Fibroblast of lung (primary cell): ENCODE data around the gene GPRC5C. TPM values are rescaled to one million over a fixed set of nuclear protein-coding genes. Genes with fewer than 3 reads are reported as not detected.
A peak's percentile ranks its signal among the peaks of the same experiment; 100 is the strongest.

ENCODE experiments used
- DNase-seq, 2 donors: peaks; one replicate each; pipeline versions ENCODE4 v3.0.0 to v3.0.0-alpha.2; 2010; ENCODE audit warnings: low read depth in 2 of 2
- H2AFZ ChIP-seq: 2 replicates; pipeline ENCODE4 v1.5.1; 2012; ENCODE audit warnings: low read length, control low read depth, inconsistent platforms
- H3K27ac ChIP-seq: 2 replicates; pipeline ENCODE4 v1.5.1; 2011; ENCODE audit warnings: low read length, control low read depth; ENCODE audit not compliant: insufficient read depth
- H3K27me3 ChIP-seq: 2 replicates; pipeline ENCODE4 v1.5.1; 2011; ENCODE audit warnings: mild to moderate bottlenecking, low read length; ENCODE audit not compliant: control insufficient read depth, insufficient read depth
- H3K36me3 ChIP-seq: 2 replicates; pipeline ENCODE4 v1.5.1; 2011; ENCODE audit warnings: low read length; ENCODE audit not compliant: control insufficient read depth, insufficient read depth
- H3K4me1 ChIP-seq: 2 replicates; pipeline ENCODE4 v1.5.1; 2011; ENCODE audit warnings: low read length; ENCODE audit not compliant: control insufficient read depth, insufficient read depth; ENCODE audit errors: extremely low read depth
- H3K4me2 ChIP-seq: 2 replicates; pipeline ENCODE4 v1.5.1; 2011; ENCODE audit warnings: low read length, control low read depth; ENCODE audit not compliant: insufficient read depth; ENCODE audit errors: extremely low read depth
- H3K4me3 ChIP-seq, 4 experiments: fragments of 200-600 bp in 1 of 4; sonication (generic) in 1 of 4; replicated peaks in 1 of 4; 2 replicates each; pipeline ENCODE4 v1.5.1; 2011 to 2016; ENCODE audit warnings: low read length in 4 of 4, low read depth in 3 of 4, mild to moderate bottlenecking in 3 of 4, control low read depth in 2 of 4, inconsistent platforms in 1 of 4, mixed read lengths in 1 of 4; ENCODE audit not compliant: insufficient read depth in 1 of 4; ENCODE audit errors: control extremely low read depth in 1 of 4
- H3K79me2 ChIP-seq: 2 replicates; pipeline ENCODE4 v1.5.1; 2012; ENCODE audit warnings: mild to moderate bottlenecking, low read length, inconsistent platforms; ENCODE audit not compliant: control insufficient read depth, insufficient read depth
- H3K9ac ChIP-seq: 2 replicates; pipeline ENCODE4 v1.5.1; 2011; ENCODE audit warnings: mild to moderate bottlenecking, low read length, control low read depth; ENCODE audit not compliant: insufficient read depth
- H3K9me3 ChIP-seq: 2 replicates; pipeline ENCODE4 v1.5.1; 2012; ENCODE audit warnings: low read depth, low read length; ENCODE audit not compliant: control insufficient read depth, insufficient read depth
- H4K20me1 ChIP-seq: 2 replicates; pipeline ENCODE4 v1.5.1; 2011; ENCODE audit warnings: low read length; ENCODE audit not compliant: control insufficient read depth, insufficient read depth; ENCODE audit errors: extremely low read depth
- CTCF ChIP-seq, 2 donors: IDR thresholded peaks in 1 of 2; conservative IDR thresholded peaks in 1 of 2; 1 replicate in 1 of 2; 2 replicates in 1 of 2; pipeline ENCODE4 v1.5.1; 2011 to 2012; ENCODE audit warnings: low read length in 2 of 2, control low read depth in 1 of 2, inconsistent platforms in 1 of 2, low read depth in 1 of 2, mild to moderate bottlenecking in 1 of 2
- EZH2 ChIP-seq: IDR thresholded peaks from 2 replicates; pipeline ENCODE4 v1.5.1; 2012; ENCODE audit warnings: low read length, control low read depth, mild to moderate bottlenecking; ENCODE audit errors: missing control alignments
- polyA plus RNA-seq, 2 donors: library from polyadenylated mRNA; depleted of rRNA in 1 of 2; stranded (reverse) in 1 of 2; unstranded in 1 of 2; fragments of >200 nt; gene quantifications; 2 replicates each; pipeline ENCODE4 v1.2.1, GENCODE V29; 2011 to 2012; ENCODE audit warnings: missing spikeins in 1 of 2
- total RNA-seq: library from RNA; depleted of rRNA; stranded (reverse); fragments of >200 nt; gene quantifications from 2 replicates; pipeline ENCODE4 v1.2.1, GENCODE V29; 2014

The GPRC5C gene
- total and polyA plus RNA-seq, 2 donors (not counting 1 experiment from before 2014, with no cell fraction given), result 0.11 to 1.5 TPM

- H3K9me3 ChIP-seq, result no peaks in the 10 kb centered on the region
- no peak for TF ChIP-seq CTCF (conservative IDR thresholded peaks at IDR 0.05 in 1 of 2, IDR thresholded peaks at IDR 0.05 in 1 of 2; ENCODE audit: low read depth in 1 of 2, low read length in 2 of 2)
- TF ChIP-seq EZH2, result no peak
- no peak overlapping the region for H3K27ac ChIP-seq
- H3K27me3 ChIP-seq, result no peaks in the 10 kb centered on the region
- H3K9ac ChIP-seq, result no peak overlapping the region
- H3K4me1 ChIP-seq, result no peaks in the 10 kb centered on the region
- no peak overlapping the region for H3K4me2 ChIP-seq
- H3K4me3 ChIP-seq, result no peak overlapping the region
- no peaks in the 10 kb centered on the region for H4K20me1 ChIP-seq
- DNase-seq, result no peak
- H3K79me2 ChIP-seq, result no peaks in the 10 kb centered on the region
- no peak overlapping the region for H2AFZ ChIP-seq
- H3K36me3 ChIP-seq, result no peaks in the 10 kb centered on the region
These were observed 24.5 kb upstream of the GPRC5C start for GRCh38 chr17:74407384-74407783.

- no peak overlapping the region for H3K9ac ChIP-seq
- H3K4me3 ChIP-seq, result no peak overlapping the region
- no peaks in the 10 kb centered on the region for H3K79me2 ChIP-seq
- DNase-seq, result peak; percentile 8 to 53
- H3K27me3 ChIP-seq, result no peaks in the 10 kb centered on the region
- H2AFZ ChIP-seq, result no peak overlapping the region
- H3K36me3 ChIP-seq, result no peaks in the 10 kb centered on the region
- H3K27ac ChIP-seq, result no peak overlapping the region
- H3K4me2 ChIP-seq, result no peak overlapping the region
- no peaks in the 10 kb centered on the region for H3K9me3 ChIP-seq
- no peaks in the 10 kb centered on the region for H4K20me1 ChIP-seq
- H3K4me1 ChIP-seq, result no peaks in the 10 kb centered on the region
- TF ChIP-seq EZH2 (no peak), CTCF (conservative IDR thresholded peaks at IDR 0.05 in 1 of 2, IDR thresholded peaks at IDR 0.05 in 1 of 2; ENCODE audit: low read depth in 1 of 2, low read length in 2 of 2) (no peak)
These were observed 23.6 kb upstream of the GPRC5C start for GRCh38 chr17:74408262-74408661.

- TF ChIP-seq CTCF (conservative IDR thresholded peaks at IDR 0.05 in 1 of 2, IDR thresholded peaks at IDR 0.05 in 1 of 2; ENCODE audit: low read depth in 1 of 2, low read length in 2 of 2), result no peak
- no peak for TF ChIP-seq EZH2
- no peaks in the 10 kb centered on the region for H3K4me1 ChIP-seq
- H3K4me2 ChIP-seq, result no peak overlapping the region
- H3K27ac ChIP-seq, result no peak overlapping the region
- H2AFZ ChIP-seq, result no peak overlapping the region
- no peaks in the 10 kb centered on the region for H3K27me3 ChIP-seq
- H3K4me3 ChIP-seq, result no peak overlapping the region
- H3K79me2 ChIP-seq, result no peaks in the 10 kb centered on the region
- H4K20me1 ChIP-seq, result no peaks in the 10 kb centered on the region
- H3K9me3 ChIP-seq, result no peaks in the 10 kb centered on the region
- DNase-seq, result no peak
- H3K36me3 ChIP-seq, result no peaks in the 10 kb centered on the region
- no peak overlapping the region for H3K9ac ChIP-seq
These were observed 23.1 kb upstream of the GPRC5C start for GRCh38 chr17:74408815-74409214.
